HG03103 (cell line): Measurements from ENCODE around the gene SMIM10L2A.
"Not testable (repeated sequence)": the region's sequence is repeated elsewhere in the genome, so short reads cannot be mapped to it uniquely, and the experiment has no call there.

Source experiments
- ATAC-seq: cut with Tn5 transposase; IDR thresholded peaks from one replicate; pipeline ENCODE4 v1.9.1; 2021; ENCODE audit warnings: low read depth; ENCODE audit not compliant: unreplicated experiment

The SMIM10L2A gene

DNA sequence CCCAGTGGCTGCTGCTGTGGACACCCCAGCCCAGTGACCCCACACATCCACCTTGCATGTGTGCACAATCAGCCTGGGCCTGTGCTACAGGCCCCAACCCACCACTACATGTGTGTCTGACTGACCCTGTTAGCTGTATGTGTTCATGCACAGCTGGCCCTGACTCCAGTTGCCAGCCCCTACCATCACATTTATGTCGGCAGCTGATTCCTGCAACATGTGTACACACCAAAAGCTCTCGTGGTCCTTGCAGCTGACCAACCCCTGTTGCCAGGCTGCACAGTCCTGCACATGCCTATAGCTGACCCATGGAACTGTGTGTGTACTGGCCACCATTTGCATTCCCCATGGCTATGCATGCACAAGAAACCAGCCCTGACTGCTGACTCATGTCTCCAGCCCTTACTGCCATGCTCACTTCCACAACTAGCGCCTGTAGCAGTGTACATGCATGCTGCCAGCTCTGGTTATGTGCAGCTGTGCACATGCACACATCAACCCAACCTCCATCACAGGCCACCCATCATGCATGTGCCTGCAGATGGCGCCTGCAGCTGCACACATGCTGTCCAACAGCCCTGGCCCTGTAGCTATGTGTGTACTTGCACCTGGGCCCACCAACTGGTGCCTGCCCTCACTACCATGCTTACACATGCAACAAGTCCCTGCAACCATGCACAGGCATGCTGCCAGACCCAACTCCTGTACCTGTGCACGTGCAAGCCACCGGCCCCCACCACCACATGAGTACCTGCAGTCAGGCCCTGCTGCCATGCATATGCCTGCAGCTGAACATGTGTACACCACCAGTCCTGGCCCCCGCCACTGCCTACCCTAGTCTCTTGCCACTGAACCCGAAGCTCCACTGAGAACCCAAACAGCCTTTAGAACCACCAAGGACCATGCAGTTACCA, 28.1 kb downstream of the SMIM10L2A start:
- no peak for ATAC-seq

DNA sequence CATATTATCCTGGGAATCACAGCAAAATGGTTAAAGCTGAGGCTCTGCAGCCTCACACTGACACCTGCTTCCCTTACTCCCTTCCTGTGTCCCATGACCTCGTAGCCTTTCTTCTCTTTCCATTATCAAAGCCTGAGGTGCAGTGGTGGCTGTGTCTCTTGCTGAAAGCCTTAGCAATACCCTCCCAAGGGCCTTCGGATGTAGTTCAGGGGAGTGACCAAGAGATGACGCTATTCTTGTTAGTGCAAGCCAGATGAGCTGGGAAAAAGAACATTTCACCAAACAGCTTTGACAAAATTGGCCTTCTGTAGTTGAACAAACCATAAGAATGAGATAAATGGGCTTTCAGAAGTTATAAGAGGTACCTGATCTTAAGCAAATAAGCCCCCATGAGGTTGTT, 31.6 kb downstream of the SMIM10L2A start:
- no peak for ATAC-seq

DNA sequence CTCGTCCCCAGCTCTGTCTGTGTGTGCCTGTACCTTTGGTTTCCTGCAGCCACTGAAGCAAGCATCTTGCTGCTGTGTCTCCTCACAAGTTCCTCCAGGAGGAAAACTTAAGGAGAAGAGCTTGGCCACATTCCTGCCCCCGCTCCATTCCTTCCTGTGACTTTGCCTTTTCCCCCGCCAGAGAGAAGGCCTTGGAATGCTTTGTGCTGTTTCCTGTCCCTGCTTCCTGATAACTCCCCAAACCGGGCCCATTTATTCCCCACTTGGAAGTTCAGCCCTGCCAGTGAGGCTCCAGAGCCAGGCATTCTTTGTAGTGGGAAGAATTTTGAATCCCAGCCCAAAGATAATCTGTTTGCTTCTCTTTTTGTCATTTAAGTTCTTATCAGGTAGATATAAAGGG, 33.1 kb downstream of the SMIM10L2A start:
- no peak for ATAC-seq

DNA sequence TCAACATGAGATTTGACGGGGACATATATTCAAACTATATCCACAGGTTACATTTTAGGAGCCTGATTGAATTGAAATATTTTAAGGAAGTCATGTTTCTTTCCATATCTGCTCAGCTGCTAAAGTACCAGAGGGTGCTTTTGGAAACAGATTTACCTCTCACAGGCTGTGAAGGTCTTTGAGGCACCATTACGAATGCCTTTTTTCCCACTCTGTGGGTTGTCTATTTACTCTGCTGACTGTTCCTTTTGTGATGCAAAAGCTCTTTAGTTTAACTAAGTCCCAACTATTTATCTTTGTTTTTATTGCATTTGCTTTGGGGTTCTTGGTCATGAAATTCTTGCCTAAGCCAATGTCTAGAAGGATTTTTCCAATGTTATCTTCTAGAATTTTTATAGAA, 40.0 kb downstream of the SMIM10L2A start:
- ATAC-seq = not testable (repeated sequence)

DNA sequence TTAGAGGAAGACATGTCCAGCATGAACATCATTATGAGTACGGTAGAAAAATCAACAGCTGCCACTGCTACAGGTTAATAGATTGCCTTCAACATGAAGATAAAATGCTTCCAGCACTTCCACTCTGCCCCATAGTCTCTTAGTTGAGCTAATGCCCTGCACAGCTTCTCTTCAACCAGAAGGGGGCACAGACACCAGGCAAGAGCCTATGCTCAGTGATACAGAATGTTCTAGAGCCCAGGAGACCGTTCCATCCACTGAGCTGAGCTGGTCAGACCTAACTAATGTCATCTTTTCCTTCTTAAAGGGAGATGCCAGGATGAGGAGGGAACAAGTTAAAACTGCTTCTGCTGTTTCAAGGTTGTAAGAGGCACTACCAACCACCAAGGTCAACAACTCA, 42.2 kb downstream of the SMIM10L2A start:
- ATAC-seq = no peak

DNA sequence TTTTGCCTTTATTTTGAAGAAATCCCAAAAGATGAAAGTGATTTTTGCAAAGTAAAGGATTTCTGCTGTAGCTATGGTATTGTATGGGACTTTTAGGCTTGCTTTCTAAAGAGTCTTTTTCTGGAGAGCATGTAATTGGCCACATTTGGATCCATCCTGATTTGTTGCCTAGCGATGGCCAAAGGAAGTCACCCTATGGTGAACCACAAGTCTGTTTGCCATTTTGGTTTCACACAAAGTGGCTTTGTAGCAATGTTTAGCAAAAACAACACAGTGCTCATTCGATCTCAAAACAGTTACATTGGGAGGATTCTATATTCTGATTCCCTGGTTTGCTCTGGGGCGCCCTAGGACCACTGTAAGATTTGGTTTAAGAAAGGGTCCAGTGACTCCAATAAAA, 54.6 kb downstream of the SMIM10L2A start:
- no peak for ATAC-seq

DNA sequence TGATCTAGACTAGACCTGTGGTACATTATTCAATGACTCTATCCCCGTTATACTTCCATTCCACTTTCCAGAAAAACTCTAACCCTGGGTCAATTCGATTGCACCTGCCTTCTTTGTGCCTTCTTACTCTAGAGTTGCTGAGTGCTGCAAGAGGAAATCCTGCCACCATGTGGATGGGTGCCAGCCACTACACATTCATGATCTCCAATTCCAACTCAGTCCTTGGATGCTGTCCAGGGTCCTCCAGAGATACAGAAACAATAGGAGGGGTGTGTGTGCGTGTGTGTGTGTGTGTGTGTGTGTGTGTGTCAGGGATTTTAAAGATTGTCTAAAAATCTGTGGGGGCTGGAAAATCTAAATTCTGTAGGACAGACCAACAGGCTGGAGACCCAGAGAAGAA, 55.8 kb downstream of the SMIM10L2A start:
- no peak for ATAC-seq
